ENCODE measurements around the gene CELA1. TPM values are rescaled to one million over a fixed set of nuclear protein-coding genes. Genes with fewer than 3 reads are reported as not detected.

The CELA1 gene
- total and polyA plus RNA-seq, 8 donors: not detected

DNA sequence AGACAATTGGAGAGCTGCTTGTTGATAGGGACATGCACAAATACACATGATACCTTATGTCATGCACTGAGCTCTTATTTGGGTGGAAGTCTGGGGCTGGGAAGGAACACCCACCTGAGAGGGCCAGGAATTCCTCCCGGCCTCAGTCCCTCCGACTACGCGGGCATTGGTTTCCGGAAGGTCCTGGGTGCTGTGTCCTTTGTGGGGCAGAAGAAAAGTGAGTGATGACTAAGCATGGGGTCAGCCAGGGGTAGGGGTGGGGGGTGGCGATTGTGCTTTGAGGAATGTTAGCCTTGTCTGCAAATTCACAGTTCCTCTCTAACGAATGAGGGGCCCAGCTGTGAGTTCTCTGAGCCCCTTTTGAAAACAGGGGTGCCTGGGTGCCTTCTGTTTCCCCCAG, 798 bp downstream of the CELA1 start:
- FAIRE-seq: no peak
- H3K27ac ChIP-seq: no peak overlapping the region
- TF ChIP-seq, protein P1, sequence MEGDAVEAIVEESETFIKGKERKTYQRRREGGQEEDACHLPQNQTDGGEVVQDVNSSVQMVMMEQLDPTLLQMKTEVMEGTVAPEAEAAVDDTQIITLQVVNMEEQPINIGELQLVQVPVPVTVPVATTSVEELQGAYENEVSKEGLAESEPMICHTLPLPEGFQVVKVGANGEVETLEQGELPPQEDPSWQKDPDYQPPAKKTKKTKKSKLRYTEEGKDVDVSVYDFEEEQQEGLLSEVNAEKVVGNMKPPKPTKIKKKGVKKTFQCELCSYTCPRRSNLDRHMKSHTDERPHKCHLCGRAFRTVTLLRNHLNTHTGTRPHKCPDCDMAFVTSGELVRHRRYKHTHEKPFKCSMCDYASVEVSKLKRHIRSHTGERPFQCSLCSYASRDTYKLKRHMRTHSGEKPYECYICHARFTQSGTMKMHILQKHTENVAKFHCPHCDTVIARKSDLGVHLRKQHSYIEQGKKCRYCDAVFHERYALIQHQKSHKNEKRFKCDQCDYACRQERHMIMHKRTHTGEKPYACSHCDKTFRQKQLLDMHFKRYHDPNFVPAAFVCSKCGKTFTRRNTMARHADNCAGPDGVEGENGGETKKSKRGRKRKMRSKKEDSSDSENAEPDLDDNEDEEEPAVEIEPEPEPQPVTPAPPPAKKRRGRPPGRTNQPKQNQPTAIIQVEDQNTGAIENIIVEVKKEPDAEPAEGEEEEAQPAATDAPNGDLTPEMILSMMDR (IDR thresholded peaks at IDR 0.05): no peak
- DNase-seq: no peak
- H3K9me3 ChIP-seq: no peaks in the 10 kb centered on the region
- intact Hi-C loops (cut with DNase I): loop anchor here in 1 of 3 donors (10.0 kb wide), 1 partner anchor 301 kb away; the partner anchor contains the start of gene LETMD1
- H3K4me1 ChIP-seq: peaks cover 0 to 3% (median 0%) of the 10 kb centered on the region in 3 donors
- no peaks in the 10 kb centered on the region for H3K27me3 ChIP-seq
- ATAC-seq: no peak
- no peak overlapping the region for H3K4me3 ChIP-seq
- WGBS, 2 donors: 80 to 81% methylated on average over 7 of the region's 7 CpGs
- no peaks in the 10 kb centered on the region for H3K36me3 ChIP-seq

DNA sequence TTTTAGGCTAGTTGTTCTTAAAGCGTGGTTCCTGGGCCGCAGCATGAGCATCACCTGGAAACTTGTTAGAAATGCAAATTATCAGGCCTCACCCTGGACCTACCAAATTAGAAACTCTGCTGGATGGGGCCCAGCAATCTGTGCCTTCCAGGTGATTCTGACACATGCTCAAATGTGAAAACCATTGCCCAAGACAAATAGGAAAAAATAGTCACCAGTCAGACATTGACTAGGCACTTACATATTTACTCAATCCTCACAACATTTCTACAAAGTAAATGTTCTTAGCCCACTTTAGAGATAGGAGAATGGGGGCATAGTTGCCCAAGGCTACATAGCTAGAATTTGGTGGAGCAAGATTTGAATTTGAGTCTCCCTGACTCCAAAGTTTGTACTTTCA, 3.3 kb downstream of the CELA1 start:
- TF ChIP-seq, protein P1 (IDR thresholded peaks at IDR 0.05): no peak
- H3K9me3 ChIP-seq: no peaks in the 10 kb centered on the region
- no peaks in the 10 kb centered on the region for H3K27me3 ChIP-seq
- 90 to 96% methylated on average over 2 of the region's 2 CpGs for WGBS, 2 donors
- no peak for DNase-seq
- H3K36me3 ChIP-seq: no peaks in the 10 kb centered on the region
- peaks cover 0 to 3% (median 0%) of the 10 kb centered on the region in 3 donors for H3K4me1 ChIP-seq
- no peak for ATAC-seq
- no peak overlapping the region for H3K4me3 ChIP-seq
- no peak overlapping the region for H3K27ac ChIP-seq
- intact Hi-C loops (cut with DNase I): loop anchor here in 1 of 3 donors (10.0 kb wide), 1 partner anchor 298 kb away; the partner anchor contains the start of gene LETMD1
- no peak for FAIRE-seq

- FAIRE-seq (no peak), ATAC-seq (no peak), DNase-seq (no peak)
- intact Hi-C loops (cut with DNase I): loop anchor here in 1 of 3 donors (10.0 kb wide), 1 partner anchor 298 kb away; the partner anchor contains the start of gene LETMD1
- TF ChIP-seq, protein P1 (IDR thresholded peaks at IDR 0.05): no peak
- Histone ChIP-seq H3K4me1 (peaks cover 0 to 3% (median 0%) of the 10 kb centered on the region in 3 donors), H3K27ac (no peak overlapping the region), H3K4me3 (no peak overlapping the region), H3K36me3 (no peaks in the 10 kb centered on the region), H3K27me3 (no peaks in the 10 kb centered on the region), H3K9me3 (no peaks in the 10 kb centered on the region)
- WGBS, 2 donors: 84 to 85% methylated on average over 10 of the region's 10 CpGs
Measured at GRCh38 chr12:51342416-51342815, 4.1 kb downstream of the CELA1 start.

GRCh38 chr12:51341251-51342007, 5.0 kb downstream of the CELA1 start:
- Histone ChIP-seq H3K4me1 (peaks cover 0 to 3% (median 0%) of the 10 kb centered on the region in 3 donors), H3K9me3 (no peaks in the 10 kb centered on the region), H3K27ac (no peak overlapping the region), H3K27me3 (no peaks in the 10 kb centered on the region), H3K4me3 (peak overlapping the region in 1 of 4 donors; percentile 25), H3K36me3 (no peaks in the 10 kb centered on the region)
- TF ChIP-seq, protein P1 (IDR thresholded peaks at IDR 0.05): peak; percentile 75 to 91 (median 87)
- 35 to 36% methylated on average over 9 of the region's 9 CpGs for WGBS, 2 donors
- DNase-seq (peak in 5 of 6 donors; percentile 53 to 77 (median 62)), ATAC-seq (peak; percentile 90 to 99 (median 97)), FAIRE-seq (no peak)
- intact Hi-C loops (cut with DNase I): loop anchor here in 1 of 3 donors (10.0 kb wide), 1 partner anchor 297 kb away; the partner anchor contains the start of gene LETMD1

All from pancreas (tissue), 10 donors.